HUES64 (cell line): ENCODE data around the gene MAP3K6.

Experiments used
- H3K27ac ChIP-seq: 2 replicates; pipeline ENCODE4 v1.7.0; 2013; ENCODE audit warnings: low read depth, low read length, inconsistent platforms
- H3K27me3 ChIP-seq: 2 replicates; pipeline ENCODE4 v1.6.1; 2013; ENCODE audit warnings: mild to moderate bottlenecking, low read length; ENCODE audit not compliant: insufficient read depth
- H3K36me3 ChIP-seq: 2 replicates; pipeline ENCODE4 v1.6.1; 2013; ENCODE audit warnings: mild to moderate bottlenecking, low read length; ENCODE audit not compliant: insufficient read depth
- H3K4me1 ChIP-seq: 2 replicates; pipeline ENCODE4 v1.6.1; 2013; ENCODE audit warnings: mild to moderate bottlenecking, low read length, moderate library complexity; ENCODE audit not compliant: insufficient read depth
- H3K4me3 ChIP-seq: 2 replicates; pipeline ENCODE4 v1.5.1; 2013; ENCODE audit warnings: mild to moderate bottlenecking, low read length, moderate library complexity
- H3K9ac ChIP-seq: 2 replicates; pipeline ENCODE4 v1.6.1; 2013; ENCODE audit warnings: mild to moderate bottlenecking, low read depth, low read length
- H3K9me3 ChIP-seq: 2 replicates; pipeline ENCODE4 v1.6.1; 2013; ENCODE audit warnings: low read depth, low read length; ENCODE audit not compliant: insufficient read depth
- WGBS: fragments of 150-250, 120-280 bp; methylation state at CpG from one replicate; pipeline ENCODE4 v1.1.7; 2013; ENCODE audit warnings: missing lambda C conversion rate; 5-methylcytosine and 5-hydroxymethylcytosine counted together

The MAP3K6 gene

DNA sequence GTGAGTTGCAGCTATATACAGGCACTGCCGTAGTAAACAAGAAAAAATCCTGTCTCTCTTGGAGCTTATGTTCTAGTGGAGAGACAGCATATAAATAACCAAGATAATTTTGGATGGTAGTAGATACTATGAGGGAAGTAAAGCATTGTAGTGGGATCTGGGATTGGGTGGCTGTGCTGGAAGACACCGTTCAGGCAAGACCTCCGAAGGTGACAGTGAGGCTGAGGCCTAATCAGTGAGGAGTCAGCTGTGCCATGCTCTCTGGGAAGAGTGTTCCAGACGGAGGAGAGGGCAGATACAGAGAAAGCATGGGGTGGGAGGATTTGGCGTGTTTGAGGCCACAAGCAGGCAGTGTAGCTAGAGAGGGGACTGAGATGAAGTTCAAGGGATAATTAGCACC, 38.8 kb downstream of the MAP3K6 start:
- Histone ChIP-seq H3K36me3 (peaks cover 62% of the 10 kb centered on the region), H3K27ac (no peak overlapping the region), H3K27me3 (no peaks in the 10 kb centered on the region), H3K9me3 (no peaks in the 10 kb centered on the region), H3K4me3 (no peak overlapping the region), H3K9ac (no peak overlapping the region), H3K4me1 (peaks cover 7% of the 10 kb centered on the region)
- WGBS = 93% methylated on average over 5 of the region's 5 CpGs

DNA sequence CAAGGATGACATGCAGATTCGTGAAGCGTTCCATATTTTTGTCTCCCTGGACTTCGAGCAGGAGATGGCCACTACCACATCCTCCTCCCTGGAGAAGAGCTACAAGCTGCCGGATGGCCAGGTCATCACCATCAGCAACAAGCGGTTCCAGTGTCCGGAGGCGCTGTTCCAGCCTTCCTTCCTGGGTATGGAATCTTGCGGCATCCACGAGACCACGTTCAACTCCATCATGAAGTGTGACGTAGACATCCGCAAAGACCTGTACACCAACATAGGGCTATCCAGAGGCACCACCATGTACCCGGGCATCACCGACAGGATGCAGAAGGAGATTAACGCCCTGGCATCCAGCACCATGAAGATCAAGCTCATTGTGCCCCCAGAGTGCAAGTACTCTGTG, 41.5 kb downstream of the MAP3K6 start:
- peaks cover 43% of the 10 kb centered on the region for H3K36me3 ChIP-seq
- no peaks in the 10 kb centered on the region for H3K27me3 ChIP-seq
- WGBS = 96% methylated on average over 15 of the region's 15 CpGs
- no peak overlapping the region for H3K9ac ChIP-seq
- no peaks in the 10 kb centered on the region for H3K9me3 ChIP-seq
- H3K27ac ChIP-seq = no peak overlapping the region
- no peak overlapping the region for H3K4me3 ChIP-seq
- peaks cover 11% of the 10 kb centered on the region for H3K4me1 ChIP-seq

DNA sequence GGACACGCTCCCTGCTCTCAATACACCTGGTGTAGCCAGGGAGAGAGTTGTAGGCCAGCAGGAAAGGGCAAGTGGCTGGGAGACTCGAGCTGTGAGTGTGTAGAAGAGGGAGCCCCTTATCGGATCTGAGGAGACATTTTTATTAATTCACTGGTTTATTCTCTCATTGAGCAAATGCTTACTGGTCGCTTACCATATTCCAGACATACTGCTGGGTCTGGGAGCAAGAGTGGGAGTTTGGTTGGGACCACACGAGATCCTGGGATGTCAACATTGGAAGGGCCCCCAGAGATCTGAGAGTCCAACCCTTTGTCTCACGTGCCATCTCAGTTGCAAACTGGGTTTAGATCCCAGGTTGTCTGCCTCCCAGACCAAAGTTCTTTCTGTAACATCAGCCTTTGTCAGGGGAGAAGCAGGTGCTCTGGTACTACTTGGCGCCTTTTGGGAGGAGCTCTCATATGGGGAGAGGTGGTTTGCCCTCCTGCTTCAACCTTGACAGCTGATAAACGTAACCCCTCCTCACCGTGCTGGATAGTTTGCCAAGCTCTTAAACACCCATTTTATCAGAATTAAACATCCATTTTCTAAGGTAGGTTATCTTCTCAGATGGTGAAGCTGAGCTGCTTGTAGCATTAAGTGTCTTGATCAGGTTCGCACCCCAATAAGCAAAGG, 44.1 kb downstream of the MAP3K6 start:
- Histone ChIP-seq H3K27ac (peak overlapping the region; percentile 89), H3K36me3 (peaks cover 29% of the 10 kb centered on the region), H3K27me3 (no peaks in the 10 kb centered on the region), H3K4me1 (peaks cover 11% of the 10 kb centered on the region), H3K4me3 (peak overlapping the region; percentile 98), H3K9me3 (no peaks in the 10 kb centered on the region), H3K9ac (peak overlapping the region; percentile 96)
- WGBS = 19% methylated on average over 8 of the region's 10 CpGs

DNA sequence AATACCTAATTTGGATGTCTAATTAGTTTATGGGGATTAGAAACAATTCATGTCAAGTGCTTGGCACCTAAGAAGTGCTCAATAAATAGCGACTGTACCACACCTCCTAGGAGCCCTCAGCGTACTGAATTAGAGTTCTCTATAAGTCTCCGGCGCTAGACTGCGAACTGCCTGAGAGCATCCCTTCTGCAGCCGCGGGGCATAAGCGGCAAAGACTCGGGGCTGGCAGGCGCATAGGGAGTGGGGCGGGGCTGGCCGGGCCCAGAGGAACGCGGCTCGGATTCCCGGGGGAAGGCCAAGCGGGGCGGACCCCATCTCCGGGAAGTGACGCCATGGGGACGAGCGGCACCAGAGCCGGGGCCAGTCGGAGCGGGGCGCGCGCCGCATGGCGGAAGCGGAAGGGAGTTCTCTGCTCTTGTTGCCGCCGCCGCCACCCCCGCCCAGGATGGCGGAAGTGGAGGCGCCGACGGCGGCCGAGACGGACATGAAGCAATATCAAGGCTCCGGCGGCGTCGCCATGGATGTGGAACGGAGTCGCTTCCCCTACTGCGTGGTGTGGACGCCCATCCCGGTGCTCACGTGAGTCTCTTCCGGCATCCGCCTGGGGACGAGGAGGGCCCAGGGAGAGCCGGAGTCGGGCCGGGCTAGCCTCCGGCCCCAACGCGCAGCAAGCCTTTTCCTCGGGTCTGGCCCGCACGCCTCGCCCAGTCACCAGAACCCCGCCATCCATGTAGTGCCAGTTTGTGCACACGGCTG, 44.8 kb downstream of the MAP3K6 start, which contains the start of gene TMEM222:
Gene TMEM222 (plus strand): TSS at position 351 of the 756 bp plus-strand sequence. CDS start 35 bp downstream, at position 386.
- H3K4me1 ChIP-seq = peaks cover 11% of the 10 kb centered on the region
- H3K27me3 ChIP-seq = no peaks in the 10 kb centered on the region
- H3K9me3 ChIP-seq = no peaks in the 10 kb centered on the region
- H3K27ac ChIP-seq = peak within 1 kb of the TSS; percentile 89
- peaks cover 28% of the 10 kb centered on the region for H3K36me3 ChIP-seq
- H3K4me3 ChIP-seq = peak within 1 kb of the TSS; percentile 98
- WGBS = under 1% methylated on average over 67 of the region's 67 CpGs
- peak within 1 kb of the TSS; percentile 96 for H3K9ac ChIP-seq

DNA sequence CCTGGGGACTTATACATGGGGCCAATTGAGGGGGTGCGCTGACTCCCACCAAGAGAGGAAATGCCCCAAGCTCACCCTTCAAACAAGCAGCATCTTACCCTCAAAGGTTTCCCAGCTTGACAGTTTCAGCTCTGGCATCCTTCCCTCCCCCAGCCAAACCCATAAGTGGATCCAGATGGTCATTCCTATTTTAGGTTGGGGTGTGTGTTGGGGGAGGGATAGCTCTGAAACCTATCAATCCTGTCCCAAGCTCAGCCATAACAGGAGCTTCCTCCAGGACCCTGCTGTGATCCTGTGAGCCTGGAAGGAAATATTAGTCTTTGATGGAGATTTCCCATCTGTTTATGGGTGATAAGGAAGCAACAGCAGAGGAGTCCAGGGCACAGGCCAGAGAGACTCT, 48.2 kb downstream of the MAP3K6 start:
- Histone ChIP-seq H3K4me3 (no peak overlapping the region), H3K27me3 (no peaks in the 10 kb centered on the region), H3K4me1 (peaks cover 11% of the 10 kb centered on the region), H3K36me3 (no peaks in the 10 kb centered on the region), H3K27ac (no peak overlapping the region), H3K9me3 (no peaks in the 10 kb centered on the region), H3K9ac (no peak overlapping the region)
- WGBS = 92% methylated on average over 1 of the region's 1 CpG

DNA sequence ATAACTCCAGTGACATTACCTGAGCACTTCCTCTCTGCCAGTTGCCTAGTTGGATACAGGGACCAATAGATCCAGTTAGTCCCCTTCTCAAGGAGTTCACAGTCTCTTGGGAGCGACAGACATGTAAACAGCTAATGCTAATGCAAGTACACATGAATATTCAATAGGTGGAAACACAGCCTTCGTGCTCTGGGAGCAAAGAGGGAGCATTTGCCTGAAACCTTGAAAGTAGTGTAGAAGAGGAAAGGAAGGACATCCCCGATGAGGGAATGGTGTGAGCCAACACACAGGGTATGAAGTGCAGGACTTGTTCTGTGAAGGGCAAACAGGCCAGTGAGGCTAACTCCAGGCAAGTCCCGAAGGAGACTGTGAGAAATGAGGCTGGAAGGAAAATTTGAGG, 48.6 kb downstream of the MAP3K6 start:
- H3K9me3 ChIP-seq = no peaks in the 10 kb centered on the region
- no peaks in the 10 kb centered on the region for H3K36me3 ChIP-seq
- H3K27ac ChIP-seq = no peak overlapping the region
- 56% methylated on average over 4 of the region's 4 CpGs for WGBS
- H3K4me3 ChIP-seq = no peak overlapping the region
- H3K4me1 ChIP-seq = peaks cover 6% of the 10 kb centered on the region
- no peaks in the 10 kb centered on the region for H3K27me3 ChIP-seq
- H3K9ac ChIP-seq = no peak overlapping the region; the same call in 1 of the 2 replicates

DNA sequence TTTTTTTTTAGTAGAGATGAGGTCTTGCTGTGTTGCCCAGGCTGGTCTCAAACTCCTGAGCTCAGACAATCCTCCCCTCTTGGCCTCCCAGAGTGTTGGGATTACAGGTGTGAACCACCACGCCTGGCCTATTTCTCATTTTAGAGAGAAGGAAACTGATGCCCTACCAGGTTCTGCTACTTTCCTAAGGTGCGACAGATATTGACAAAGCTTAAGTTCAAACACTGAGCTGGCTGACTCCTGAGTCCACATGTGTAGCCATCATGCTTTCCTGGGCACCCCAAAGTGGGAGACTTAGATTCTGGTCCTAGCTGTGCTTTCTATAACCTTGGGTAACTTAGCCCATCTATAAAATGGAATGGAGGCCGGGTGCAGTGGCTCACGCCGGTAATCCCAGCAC, 49.9 kb downstream of the MAP3K6 start:
- Histone ChIP-seq H3K4me1 (peaks cover 3% of the 10 kb centered on the region; the same call in 1 of the 2 replicates), H3K27me3 (no peaks in the 10 kb centered on the region), H3K36me3 (no peaks in the 10 kb centered on the region), H3K9me3 (no peaks in the 10 kb centered on the region), H3K9ac (no peak overlapping the region), H3K27ac (no peak overlapping the region), H3K4me3 (no peak overlapping the region)
- WGBS = 94% methylated on average over 5 of the region's 5 CpGs

DNA sequence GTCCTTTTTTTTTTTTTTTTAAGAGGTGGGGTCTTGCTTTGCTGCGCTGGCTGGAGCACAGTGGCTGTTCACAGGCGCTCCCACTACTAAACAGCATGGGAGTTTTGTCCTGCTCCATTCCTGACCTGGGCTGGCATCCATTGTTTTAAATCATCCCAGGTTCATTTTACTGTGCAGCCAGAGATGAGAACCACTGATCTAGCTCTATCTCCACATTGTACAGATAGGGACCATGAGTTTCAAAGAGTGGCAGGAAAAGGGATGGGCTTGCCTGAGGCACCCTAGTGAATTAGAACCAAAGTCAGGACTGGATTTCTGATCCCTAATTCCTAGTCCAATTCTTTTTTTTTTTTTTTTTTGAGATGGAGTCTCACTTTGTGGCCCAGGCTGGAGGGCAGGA, 52.0 kb downstream of the MAP3K6 start:
- Histone ChIP-seq H3K27ac (no peak overlapping the region), H3K36me3 (no peaks in the 10 kb centered on the region), H3K9ac (no peak overlapping the region), H3K9me3 (no peaks in the 10 kb centered on the region), H3K4me1 (no peaks in the 10 kb centered on the region), H3K27me3 (no peaks in the 10 kb centered on the region), H3K4me3 (no peak overlapping the region)
- WGBS = 92% methylated on average over 2 of the region's 2 CpGs

DNA sequence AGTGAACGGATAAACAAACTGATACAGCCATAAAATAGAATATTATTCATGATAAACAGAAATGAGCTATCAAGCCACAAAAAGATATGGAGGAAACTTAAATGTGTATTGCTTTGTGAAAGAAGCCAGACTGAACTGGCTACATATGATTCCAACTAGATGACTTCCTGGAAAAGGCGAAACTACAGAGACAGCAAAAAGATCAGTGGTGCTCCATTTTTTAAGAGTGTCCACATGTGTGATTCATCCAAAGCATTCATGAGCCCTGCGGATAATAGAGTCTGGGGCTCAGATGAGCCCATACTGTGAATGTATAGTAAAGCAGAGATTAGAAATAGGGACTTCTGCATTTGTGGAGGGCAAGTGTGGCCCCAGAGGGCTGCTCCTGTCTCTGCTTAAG, 52.6 kb downstream of the MAP3K6 start:
- H3K4me3 ChIP-seq = no peak overlapping the region
- H3K27ac ChIP-seq = no peak overlapping the region
- H3K27me3 ChIP-seq = no peaks in the 10 kb centered on the region
- no peaks in the 10 kb centered on the region for H3K36me3 ChIP-seq
- WGBS = 91% methylated on average over 2 of the region's 3 CpGs
- no peak overlapping the region for H3K9ac ChIP-seq
- no peaks in the 10 kb centered on the region for H3K4me1 ChIP-seq
- H3K9me3 ChIP-seq = no peaks in the 10 kb centered on the region

DNA sequence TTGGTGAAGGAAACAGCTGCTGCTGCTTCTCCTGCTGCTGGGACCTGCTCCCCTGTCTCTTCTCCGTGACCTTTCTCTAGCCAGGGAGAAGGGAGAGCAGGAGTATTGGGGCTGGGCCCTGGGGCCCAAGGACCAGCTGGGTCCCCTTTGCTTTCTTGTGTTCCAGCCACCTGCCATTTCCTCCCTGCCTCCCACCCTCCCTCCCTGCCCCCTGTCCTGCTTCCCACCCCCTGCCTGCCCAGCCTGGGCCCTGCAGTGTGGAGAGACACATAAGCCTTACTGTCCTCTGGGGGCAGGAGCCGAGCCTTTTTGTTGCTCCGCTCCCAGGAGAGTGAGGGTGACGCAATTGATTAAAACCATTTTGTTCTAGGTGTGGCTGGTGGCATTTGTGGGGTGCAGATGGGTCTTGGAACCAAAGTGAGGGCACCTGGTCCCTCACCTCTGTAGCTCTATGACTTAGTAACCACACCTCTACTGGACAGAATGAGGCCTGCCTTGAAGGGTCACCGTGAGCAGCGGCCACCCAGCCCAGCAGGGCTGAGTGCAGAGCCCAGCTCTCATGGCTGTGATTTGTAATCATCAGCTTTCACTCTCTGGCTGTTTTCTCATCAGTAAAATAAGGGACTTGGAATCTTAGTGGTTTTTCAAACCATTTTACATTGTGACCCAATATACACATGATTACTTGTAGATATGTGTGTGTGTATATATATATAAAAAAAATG, 58.7 kb downstream of the MAP3K6 start:
- Histone ChIP-seq H3K27ac (peak overlapping the region; percentile 84), H3K27me3 (no peaks in the 10 kb centered on the region), H3K36me3 (no peaks in the 10 kb centered on the region), H3K4me3 (no peak overlapping the region), H3K9me3 (no peaks in the 10 kb centered on the region), H3K9ac (peak overlapping the region; percentile 21; the same call in 1 of the 2 replicates), H3K4me1 (peaks cover 20% of the 10 kb centered on the region)
- WGBS = 59% methylated on average over 6 of the region's 6 CpGs
